Stimulated activated CD4-positive, alpha-beta T cell treated with anti-CD3 and anti-CD28 coated beads, TNF-alpha, amount 100 ng/mL, for 4 hours (primary cell): Measurements from ENCODE around the gene FANCL.
"Not testable (repeated sequence)": the region's sequence is repeated elsewhere in the genome, so short reads cannot be mapped to it uniquely, and the experiment has no call there.

Experiments used
- DNase-seq, 3 experiments: peaks; one replicate each; pipeline ENCODE4 v3.0.0-alpha.2; 2020; ENCODE audit warnings: low read depth in 3 of 3

Gene FANCL

DNA sequence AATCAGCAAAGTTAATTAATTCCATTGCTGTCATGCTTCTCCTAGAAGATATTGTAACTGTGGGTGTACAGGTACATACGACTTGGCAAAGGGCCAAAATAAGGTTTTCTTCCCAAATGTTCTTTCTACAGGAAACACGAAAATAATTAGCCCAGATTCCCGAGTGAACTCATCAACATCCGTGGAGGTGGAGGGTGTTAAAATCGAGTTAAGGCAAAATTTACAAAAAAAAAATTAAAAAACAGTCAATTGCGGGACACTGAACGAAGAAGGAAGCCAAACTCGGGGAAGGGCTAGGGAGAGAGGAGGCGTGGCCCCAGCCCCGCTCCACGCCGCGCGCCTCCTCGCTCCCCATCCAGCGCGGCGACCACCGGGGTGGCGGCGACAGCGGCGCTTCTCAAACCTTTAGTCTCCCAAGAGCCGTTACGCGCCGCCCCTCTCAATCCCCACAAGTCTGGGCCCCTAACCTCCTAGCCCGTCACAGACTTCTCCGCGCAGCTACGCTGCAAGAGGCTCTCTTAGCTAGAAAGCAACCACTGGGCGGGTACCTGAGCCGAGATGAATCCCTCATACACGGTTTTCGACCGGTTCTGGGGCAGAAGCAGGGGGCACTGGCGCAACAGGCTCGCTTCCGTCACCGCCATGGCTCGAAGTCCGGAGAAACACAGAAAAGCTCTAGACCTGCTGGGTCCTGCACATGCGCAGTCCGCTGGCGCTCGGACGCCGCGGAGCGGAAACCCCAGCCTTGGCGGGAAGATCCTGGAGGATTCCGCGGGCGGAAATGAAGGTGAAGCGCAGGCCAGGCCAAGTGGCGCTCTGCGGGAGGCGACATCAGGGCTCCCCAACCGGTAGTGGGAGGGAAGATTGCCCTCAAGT is at the start of gene FANCL:
TSS of gene FANCL (minus strand) at position 656 of the 876 bp plus-strand sequence. CDS start at position 644, 12 bp downstream.
- peak; percentile 24 to 62 (median 29) for DNase-seq

DNA sequence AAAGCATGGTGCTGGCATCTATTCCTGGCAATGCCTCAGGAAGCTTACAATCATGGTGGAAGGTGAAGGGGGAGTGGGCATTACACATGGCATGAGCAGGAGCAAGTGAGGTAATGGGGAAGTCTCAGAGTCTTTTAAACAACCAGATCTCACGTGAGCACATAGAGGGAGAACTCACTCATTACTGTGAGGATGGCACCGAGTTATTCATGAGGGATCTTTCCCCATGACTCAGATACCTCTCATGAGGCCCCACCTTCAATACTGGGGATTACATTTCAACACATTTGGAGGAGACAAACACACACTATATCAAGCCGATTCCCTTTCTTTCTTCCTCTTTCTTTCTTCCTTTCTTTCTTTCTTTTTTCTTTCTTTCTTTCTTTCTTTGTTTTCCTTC is 47.9 kb upstream of the FANCL start:
- no peak for DNase-seq

DNA sequence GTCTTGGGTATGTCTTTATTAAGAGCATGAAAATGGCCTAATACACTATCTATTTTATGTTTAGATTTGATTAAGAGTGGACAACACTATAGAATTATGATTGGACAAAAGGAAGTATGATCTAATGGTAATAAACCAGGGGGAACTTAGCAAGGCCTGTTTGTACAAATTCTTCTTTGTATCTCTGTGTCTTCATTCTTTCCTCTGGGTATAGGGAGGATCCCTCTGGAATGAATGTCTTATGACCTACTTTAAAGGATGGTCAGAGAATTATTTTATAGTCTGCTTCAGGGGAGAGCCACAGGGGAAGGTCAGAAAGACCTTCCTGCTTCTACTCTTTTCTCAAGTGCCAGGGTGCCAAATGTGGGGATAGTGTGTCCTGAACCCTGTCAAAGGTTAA is 42.8 kb upstream of the FANCL start:
- DNase-seq: no peak

DNA sequence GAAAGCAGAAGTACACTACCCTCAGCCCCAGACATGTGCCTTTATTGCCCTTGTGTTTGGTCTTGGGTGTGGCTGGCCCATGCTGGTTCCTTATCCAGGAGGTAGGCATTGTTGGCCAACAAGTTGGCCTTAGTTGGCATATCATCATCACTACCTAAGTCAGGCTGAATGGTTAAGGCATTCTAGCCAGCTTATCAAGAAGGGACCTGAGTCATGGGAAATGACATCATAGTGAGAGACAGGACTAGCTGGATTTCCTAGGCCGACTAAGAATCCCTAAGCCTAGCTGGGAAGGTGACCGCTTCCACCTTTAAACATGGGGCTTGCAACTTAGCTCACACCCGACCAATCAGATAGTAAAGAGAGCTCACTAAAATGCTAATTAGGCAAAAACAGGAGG is 34.0 kb upstream of the FANCL start:
- not testable (repeated sequence) for DNase-seq

DNA sequence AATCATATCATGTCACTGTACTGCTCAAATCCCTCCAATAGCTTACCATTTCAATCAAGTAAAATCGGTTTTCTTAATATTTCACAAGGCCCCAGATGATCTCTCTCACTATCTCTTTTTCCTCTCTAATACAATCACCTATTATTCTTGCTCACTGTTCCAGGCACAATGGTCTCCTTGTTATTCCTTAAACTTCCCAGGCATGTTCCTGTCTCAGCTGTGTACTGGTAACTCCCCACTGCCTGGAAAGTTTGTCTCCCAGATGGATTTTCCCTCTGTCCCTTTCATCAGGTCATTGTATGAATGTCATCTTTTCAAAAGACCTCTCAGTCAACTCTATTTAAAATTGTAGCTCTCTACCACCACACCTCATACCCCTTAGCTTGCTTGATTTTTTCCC is 30.7 kb upstream of the FANCL start:
- no peak for DNase-seq

DNA sequence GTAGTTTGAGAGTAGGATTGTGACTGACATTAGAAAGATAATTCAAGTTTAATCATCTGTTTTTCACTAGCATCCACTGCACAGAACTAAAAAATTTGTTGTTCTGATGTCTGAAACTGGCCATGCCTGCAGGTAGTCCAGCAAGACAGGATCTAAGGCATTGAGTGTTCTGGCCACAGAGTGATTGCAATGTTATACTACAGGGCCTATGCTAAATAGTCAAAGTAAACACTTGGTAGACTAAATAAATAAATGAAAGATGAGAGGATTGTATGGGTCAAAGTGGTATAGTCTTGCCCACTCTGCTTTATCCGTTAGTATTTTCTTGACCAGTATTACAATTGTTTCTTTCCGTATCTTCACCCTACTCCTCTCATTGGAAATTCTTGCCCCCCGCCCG is 27.6 kb upstream of the FANCL start:
- DNase-seq: no peak

DNA sequence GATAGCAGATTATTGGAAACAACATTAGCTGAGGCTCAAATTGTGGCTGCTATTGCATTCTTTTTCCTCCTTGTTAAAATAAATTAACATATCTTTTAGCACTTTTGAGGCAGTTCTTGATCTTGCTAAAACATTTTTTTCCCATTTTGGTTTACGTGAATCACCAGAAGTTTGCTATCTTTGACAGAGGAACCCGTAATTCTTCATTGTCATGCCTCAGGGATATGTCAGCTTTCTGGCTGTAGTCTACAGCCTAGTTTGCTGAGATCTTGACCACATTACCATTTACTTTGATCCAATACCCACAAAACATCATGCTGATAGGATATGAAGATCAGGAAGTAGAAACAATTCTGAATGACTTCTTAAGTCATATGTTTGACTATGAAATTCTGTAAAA is 25.1 kb upstream of the FANCL start:
- DNase-seq: no peak

DNA sequence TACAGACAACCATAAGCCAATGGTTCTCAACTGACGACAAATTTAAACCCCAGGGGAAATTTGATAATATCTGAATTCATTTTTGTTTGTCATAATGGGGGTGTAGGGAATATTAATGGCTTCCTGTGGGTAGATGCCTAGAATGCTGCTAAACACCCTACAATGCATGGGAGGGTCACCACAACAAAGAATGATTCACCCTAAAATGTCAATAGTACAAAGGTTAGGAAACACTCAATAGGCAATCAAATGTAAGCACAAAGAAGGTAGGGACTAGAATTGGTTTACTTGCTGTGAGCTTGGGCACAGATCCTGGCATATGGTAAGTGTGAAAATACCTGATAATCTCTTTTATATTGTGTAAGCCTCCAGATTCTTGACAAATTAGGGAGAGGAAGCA is 20.1 kb upstream of the FANCL start:
- no peak for DNase-seq

DNA sequence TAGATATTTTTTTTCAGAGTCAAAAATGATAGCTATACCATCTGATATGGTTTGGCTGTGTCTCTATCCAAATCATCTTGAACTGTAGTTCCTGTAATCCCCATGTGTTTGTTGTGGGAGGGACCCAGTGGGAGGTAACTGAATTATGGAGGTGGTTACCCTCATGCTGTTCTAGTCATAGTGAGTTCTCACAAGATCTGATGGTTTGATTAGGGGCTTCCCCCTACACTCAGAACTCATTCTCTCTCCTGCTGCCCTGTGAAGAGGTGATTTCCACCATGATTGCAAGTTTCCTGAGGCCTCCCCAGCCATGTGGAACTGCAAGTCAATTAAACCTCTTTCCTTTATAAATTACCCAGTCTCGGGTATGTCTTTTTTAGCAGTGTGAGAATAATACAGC is 17.3 kb upstream of the FANCL start:
- not testable (repeated sequence) for DNase-seq

DNA sequence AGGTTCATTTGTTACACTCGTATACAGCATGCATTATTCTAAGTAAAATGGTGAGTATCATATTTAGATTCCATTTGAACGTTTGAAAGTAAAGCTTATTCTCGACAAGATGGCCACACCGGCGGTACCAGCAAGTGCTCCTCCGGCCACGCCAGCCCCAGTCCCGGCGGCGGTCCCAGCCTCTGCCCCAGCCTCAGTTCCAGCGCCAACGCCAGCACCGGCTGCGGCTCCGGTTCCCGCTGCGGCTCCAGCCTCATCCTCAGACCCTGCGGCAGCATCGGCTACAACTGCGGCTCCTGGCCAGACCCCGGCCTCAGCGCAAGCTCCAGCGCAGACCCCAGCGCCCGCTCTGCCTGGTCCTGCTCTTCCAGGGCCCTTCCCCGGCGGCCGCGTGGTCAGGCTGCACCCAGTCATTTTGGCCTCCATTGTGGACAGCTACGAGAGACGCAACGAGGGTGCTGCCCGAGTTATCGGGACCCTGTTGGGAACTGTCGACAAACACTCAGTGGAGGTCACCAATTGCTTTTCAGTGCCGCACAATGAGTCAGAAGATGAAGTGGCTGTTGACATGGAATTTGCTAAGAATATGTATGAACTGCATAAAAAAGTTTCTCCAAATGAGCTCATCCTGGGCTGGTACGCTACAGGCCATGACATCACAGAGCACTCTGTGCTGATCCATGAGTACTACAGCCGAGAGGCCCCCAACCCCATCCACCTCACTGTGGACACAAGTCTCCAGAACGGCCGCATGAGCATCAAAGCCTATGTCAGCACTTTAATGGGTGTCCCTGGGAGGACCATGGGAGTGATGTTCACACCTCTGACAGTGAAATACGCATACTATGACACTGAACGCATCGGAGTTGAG is 10.4 kb upstream of the FANCL start:
- DNase-seq: not testable (repeated sequence)

DNA sequence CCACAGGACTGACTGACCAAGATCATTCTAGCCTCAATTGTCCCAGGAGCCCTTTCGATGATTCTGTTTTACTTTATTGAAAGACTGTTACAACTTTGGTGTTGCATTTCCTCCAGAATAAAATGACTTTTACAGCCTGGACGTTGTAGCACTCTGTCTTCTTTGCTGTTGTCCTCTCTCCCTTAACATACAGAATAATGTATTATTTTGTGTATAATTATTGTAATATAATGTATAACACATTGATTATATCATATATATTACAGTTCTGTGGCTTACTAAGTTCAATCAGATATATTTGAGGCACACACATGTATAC is 380 bp upstream of the FANCL start:
- DNase-seq: no peak

DNA sequence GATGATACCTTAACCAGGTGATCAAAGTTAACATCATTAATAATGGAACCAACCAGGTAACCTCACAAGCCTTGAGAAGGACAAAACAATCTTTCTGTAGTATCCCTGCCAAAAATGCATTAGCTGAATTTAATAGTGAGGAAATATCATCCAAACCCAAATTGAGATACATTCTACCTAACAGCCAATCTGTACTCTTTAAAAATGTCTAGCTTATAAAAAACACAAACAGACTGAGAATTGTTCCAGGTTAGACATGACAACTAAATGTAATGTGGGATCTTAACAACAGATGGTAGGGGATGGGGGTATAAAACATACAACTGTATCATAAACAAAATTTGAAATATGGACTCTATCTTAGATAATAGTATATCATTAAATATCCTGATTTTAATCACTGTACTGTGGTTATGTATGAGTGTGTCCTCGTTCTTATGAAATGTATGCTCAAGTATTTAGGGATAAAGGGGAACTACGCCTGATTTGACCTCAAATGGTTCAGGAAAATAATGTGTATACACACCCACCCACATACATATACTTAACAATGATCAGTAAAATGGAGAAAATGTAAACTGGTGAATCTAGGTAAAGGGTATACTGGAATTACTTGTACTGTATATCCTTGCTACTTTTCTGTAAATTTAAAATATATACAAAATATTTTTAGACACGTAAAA is 1.7 kb downstream of the FANCL start:
- DNase-seq: no peak

DNA sequence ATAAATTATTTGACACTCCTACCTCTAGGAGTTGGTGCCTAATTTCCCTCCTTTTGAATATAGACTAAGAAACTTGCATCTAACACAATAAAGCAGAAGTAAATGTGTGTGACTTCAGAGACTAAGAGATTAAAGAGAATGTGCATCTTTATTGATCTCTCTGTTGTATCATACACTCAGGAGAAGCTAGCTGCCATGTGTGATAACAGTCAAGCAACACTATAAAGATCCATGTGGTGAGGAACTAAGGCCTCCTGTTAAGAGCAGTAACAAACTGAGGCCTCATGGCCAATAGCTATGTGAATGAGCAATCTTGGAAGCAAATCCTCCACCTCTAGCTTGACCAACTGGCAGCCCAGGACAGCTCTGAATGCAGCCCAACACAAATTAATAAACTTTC is 3.4 kb downstream of the FANCL start:
- DNase-seq: no peak

DNA sequence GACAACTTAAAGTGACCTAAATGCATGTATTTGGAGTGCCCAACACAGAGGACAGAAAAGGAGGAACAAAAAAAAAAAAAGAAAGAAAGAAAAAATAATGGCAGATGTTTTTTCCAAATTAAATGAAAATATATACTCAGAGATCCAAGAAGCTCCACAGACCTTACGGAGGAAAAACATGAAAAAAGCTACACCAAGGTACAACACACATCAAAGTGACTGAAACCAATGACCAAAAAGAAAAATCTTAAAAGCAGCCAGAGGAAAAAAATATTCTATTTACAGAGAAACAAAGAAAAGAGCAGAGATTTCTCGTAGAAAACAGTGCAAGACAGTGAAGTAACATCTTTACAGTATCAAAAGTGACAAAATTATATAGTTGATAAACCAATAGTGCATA is 5.1 kb downstream of the FANCL start:
- no peak for DNase-seq

DNA sequence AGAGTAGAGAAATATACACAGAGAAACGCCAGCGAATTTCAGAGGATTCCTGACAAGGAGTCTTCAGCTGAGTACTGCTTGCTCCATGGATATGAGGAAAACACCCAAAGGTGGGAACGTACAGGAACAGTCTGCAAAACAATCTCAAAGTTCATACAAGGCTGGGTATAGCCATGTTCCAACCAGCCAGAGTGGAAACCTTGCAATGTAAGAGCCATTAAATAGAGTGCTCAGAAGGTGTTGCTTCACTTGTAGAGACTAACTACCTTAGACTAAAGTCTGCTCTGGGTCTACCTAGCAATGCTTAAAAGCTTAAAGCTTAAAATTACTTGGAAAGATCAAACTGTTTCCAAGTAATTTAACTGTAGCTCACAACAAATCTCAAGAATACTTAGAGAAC is 6.0 kb downstream of the FANCL start:
- no peak for DNase-seq

DNA sequence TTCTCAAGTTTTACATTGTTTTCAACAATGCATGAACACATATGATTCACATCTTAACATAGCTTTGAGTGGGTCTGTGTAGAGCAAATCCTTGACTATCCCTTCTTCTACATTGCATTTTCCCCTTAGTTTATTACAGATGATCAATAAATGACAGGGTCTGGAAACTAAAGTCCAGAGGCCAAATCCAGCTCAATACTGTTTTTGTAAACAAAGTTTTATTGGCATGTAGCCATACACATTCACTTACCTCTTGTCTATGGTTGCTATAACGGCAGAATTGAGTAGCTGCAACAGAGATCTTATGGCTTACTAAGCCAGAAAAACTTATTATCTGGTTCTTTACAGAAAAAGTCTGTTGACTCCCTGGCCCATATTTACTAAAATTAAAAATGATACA is 12.8 kb downstream of the FANCL start:
- DNase-seq: no peak

DNA sequence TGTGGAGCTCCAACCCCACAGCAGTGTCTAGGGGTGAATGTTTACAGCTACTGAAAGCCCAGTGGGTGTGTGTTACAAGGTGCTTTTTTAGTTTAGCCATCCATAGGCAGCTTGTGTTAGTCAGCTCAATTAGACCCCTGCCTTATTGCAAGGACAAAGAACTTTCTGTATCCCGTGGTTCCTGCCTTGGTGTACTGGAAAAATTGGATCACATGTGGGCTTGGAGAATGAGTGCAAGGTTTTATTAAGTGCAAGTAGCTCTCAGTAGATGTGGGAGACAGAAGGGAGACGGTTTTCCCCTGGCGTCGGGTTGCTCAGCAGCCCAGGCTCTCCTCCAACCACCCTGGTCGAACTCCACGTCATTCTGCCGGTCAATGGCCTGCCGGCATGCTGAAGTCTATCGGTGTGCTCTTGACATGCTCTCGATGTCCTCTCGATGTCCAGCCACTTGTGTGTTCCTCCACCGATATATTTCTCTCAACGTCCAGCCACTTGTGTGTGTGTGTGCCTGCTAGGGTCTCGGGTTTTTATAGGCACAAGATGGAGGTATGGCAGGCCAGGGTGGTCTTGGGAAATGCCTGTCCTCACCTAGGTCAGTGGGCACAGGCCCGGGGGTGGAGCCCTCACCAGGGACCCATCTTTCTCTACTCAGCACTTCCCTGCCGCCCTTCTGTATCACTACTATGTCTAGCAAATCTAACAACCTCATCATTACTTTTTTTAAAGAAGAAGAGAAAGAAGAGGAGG is 13.8 kb downstream of the FANCL start:
- DNase-seq: no peak

DNA sequence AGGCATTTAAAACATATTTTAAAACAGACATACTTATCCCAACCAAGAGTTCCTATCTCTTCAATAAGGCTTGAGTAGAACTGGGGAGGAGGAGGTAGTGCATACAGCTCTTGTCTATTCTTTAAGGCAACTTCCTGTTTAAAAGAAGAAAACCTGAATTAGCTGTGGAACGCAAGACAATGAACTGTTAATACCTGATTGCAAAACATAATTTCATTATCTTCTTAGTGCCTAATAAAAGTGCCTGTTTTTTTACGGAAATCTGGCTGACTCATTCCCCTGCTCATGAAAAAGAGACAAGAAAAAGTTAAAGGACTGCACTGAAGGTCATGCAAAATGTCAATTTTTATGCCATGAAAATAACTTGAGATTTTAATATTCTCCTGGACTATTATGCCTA is 19.2 kb downstream of the FANCL start:
- no peak for DNase-seq

DNA sequence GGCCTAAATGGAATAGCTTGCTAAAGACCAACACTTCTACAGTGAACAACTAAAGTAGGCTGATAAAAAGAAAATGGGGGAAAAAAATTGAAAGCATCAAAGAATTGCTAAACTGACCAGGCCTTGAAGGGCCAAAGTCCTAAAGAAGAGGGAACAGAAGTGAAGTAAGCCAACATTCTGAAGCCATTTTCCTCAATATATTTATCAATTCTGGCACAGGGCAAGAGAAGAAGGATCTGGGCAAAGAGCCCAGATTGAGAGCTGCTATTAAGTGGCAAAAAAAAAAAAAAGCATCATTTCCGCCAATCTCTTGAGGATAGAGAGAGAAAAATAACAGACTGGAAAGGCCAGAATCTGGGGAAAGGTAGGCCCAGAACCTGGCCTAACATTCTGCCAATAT is 25.7 kb downstream of the FANCL start:
- DNase-seq: no peak

DNA sequence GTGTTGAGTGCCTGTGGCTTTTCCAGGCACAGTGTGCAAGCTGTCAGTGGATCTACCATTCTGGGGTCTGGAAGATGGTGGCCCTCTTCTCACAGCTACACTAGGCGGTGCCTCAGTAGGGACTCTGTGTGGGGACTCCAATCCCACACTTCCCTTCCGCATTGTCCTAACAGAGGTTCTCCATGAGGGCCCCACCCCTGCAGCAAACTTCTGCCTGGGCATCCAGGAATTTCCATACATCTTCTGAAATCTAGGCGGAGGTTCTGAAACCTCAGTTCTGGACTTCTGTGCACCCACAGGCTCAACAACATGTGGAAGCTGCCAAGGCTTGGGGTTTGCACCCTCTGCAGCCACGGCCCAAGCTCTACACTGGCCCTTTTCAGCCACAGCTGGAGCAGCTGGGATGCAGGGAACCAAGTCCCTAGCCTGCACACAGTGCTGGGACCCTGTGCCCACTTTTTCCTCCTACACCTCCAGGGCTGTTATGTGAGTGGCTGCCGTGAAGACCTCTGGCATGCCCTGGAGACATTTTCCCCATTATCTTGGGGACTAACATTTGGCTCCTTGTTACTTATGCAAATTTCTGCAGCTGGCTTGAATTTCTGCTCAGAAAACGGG is 30.1 kb downstream of the FANCL start:
- not testable (repeated sequence) for DNase-seq

DNA sequence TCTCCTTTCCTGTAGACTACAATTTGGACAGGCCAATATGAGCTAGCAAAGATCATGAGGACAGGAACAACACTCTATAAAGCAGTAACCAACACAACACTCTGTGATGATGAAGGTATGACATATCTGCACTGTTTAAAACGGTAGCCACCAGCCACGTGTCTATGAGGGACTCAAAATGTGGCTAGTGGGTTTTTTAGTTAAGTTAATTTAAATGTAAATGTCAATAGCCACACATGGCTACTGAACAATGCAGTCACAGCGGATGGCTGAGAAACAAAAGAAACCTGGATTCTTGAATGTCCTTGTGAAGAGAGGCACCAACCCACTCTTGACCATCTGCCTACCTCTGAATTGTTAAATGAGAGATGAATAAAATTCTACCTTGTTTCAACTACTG is 33.9 kb downstream of the FANCL start:
- DNase-seq: no peak
